Mucosa of descending colon (tissue), 3 donors: ENCODE results near the gene WNT3. TPM values are rescaled to one million over a fixed set of nuclear protein-coding genes. Genes with fewer than 3 reads are reported as not detected.

Source experiments
- ATAC-seq: fragments of 200-7000 bp; cut with Tn5 transposase; one replicate; pipeline ENCODE4 v1.9.1; 2020; ENCODE audit warnings: mild to moderate bottlenecking, moderate library complexity
- DNase-seq, 3 donors: peaks; one replicate each; pipeline ENCODE4 v3.0.0-alpha.2; 2020
- H3K36me3 ChIP-seq: fragments of 200-600 bp; one replicate; pipeline ENCODE4 v1.8.0; 2021; ENCODE audit warnings: low read depth, mild to moderate bottlenecking
- H3K4me1 ChIP-seq: fragments of 200-600 bp; one replicate; pipeline ENCODE4 v1.8.0; 2021; ENCODE audit warnings: low read depth, mild to moderate bottlenecking
- H3K4me3 ChIP-seq: fragments of 200-600 bp; one replicate; pipeline ENCODE4 v1.8.0; 2021; ENCODE audit warnings: mild to moderate bottlenecking
- H3K9me3 ChIP-seq: fragments of 200-600 bp; one replicate; pipeline ENCODE4 v1.8.0; 2021; ENCODE audit warnings: mild to moderate bottlenecking
- intact Hi-C, 2 donors: fragments of 100-400 bp; cut with DNase I in 1 of 2; cut with micrococcal nuclease in 1 of 2; formaldehyde crosslinking; loops; one replicate each; pipeline versions ENCODE4 v1.11.0 to v1.11.1; 2022; cut with DNase I, micrococcal nuclease
- total RNA-seq, 3 donors: library from RNA; stranded (reverse); fragmentation: NEBNext Ultra II Directional in 2 of 3; extraction: Animal tissue kit (Norgen Biotek cat#: 25700) in 2 of 3; gene quantifications; one replicate each; pipeline versions ENCODE4 v1.2.1 to v1.2.4, GENCODE V29; 2021 to 2023
- TF ChIP-seq, protein P1 (sequence below): fragments of 200-600 bp; IDR thresholded peaks from one replicate; pipeline ENCODE4 v1.8.0; 2022; ENCODE audit warnings: antibody characterized with exemption, mild to moderate bottlenecking
- donor health status: DM: no; HTN: no; CAD: no; lungs with moderate emphysema.
- donor health status: DM: no; HTN: no; CAD: no.
- donor health status: DM: no; HTN: yes; CAD: no.

WNT3 gene
- total RNA-seq, 3 donors from 2014 or later: 0.29 to 1.1 (median 0.41) TPM

DNA sequence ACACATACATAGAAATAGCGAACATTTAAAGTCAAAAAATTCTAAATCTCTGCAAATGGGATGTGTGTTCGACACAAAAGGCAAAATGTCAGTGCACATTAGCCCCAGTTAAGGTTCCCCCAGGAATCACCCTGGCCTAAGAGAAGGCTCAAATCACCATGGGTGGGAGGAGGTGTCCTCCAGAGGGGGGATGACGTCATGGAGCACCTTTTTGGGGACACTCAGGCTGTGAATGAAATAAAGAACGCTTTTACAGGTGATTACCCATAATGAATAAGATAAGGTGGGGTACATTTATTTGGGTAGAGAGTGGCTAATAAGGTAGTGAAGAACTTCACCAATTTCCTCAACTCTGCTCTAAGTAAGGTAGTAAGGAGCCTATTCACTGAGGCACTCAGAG is 26.4 kb downstream of the WNT3 start:
- DNase-seq (no peak), ATAC-seq (no peak)
- TF ChIP-seq, protein P1, sequence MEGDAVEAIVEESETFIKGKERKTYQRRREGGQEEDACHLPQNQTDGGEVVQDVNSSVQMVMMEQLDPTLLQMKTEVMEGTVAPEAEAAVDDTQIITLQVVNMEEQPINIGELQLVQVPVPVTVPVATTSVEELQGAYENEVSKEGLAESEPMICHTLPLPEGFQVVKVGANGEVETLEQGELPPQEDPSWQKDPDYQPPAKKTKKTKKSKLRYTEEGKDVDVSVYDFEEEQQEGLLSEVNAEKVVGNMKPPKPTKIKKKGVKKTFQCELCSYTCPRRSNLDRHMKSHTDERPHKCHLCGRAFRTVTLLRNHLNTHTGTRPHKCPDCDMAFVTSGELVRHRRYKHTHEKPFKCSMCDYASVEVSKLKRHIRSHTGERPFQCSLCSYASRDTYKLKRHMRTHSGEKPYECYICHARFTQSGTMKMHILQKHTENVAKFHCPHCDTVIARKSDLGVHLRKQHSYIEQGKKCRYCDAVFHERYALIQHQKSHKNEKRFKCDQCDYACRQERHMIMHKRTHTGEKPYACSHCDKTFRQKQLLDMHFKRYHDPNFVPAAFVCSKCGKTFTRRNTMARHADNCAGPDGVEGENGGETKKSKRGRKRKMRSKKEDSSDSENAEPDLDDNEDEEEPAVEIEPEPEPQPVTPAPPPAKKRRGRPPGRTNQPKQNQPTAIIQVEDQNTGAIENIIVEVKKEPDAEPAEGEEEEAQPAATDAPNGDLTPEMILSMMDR: no peak
- H3K4me1 ChIP-seq: no peaks in the 10 kb centered on the region
- intact Hi-C loops: no loop called here
- no peaks in the 10 kb centered on the region for H3K36me3 ChIP-seq
- H3K4me3 ChIP-seq: no peak overlapping the region
- H3K9me3 ChIP-seq: no peaks in the 10 kb centered on the region

DNA sequence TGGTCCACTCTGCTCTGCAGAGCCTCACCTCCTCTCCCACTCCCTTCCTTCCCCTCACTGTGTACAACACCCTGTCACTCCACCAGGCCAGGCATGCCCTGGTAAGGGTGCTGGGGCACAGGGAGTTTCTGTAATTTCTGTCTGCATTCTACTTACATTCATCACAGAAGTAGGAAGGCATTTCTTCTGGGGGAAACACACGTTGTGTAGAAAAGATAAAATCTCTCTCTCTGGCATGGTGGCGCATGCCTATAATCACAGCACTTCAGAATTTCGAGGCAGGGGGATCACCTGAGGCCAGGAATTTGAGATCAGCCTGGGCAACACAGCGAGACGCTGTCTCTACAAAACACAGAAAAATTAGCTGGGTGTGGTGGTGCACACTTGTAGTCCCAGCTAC is 27.0 kb downstream of the WNT3 start:
- TF ChIP-seq, protein P1: no peak
- no peak for DNase-seq
- no peaks in the 10 kb centered on the region for H3K4me1 ChIP-seq
- H3K9me3 ChIP-seq: no peaks in the 10 kb centered on the region
- H3K36me3 ChIP-seq: no peaks in the 10 kb centered on the region
- no peak overlapping the region for H3K4me3 ChIP-seq
- no peak for ATAC-seq
- intact Hi-C loops: no loop called here

DNA sequence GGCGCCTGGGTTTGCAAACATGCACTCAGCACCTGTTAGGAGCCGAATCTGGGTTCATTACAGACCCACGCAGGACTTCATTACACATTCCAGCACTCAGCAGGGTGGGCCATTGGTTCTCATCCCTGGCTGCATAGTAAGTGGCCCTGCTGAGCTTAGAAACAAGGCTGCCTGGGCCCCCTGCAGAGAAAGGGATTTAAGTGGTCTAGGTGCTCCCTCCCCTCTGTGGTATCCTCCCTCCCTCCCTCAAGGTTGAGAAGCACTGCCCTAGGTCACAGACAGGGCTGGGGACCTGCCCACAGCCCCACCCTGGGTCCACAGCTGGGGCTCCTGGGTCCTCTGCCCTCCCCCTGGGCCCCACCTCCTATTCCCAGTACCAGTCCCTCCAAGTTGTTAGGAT is 28.3 kb downstream of the WNT3 start:
- Histone ChIP-seq H3K4me1 (no peaks in the 10 kb centered on the region), H3K4me3 (no peak overlapping the region), H3K36me3 (no peaks in the 10 kb centered on the region), H3K9me3 (no peaks in the 10 kb centered on the region)
- DNase-seq (no peak), ATAC-seq (no peak)
- TF ChIP-seq, protein P1: no peak
- intact Hi-C loops: no loop called here

DNA sequence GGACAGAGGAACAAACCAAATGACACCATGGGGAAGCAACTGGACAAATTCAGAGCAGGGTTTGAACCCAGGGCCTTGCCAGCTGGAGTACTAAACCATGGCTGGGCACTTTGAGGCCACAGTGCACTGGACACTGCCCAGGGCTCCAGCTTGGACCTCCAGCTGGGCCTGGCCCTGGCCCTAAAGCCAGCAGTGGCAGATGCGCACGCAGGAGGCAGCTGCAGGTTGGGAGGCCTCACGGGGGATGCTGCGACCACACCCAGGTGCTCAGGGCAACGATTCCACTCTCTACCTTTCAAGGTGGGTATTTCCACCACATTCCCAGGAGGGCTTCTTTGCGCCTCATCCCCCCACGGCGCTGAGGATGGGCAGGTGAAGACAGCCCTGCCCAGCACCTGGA is 28.9 kb downstream of the WNT3 start:
- no peaks in the 10 kb centered on the region for H3K4me1 ChIP-seq
- no peak overlapping the region for H3K4me3 ChIP-seq
- no peak for DNase-seq
- no peaks in the 10 kb centered on the region for H3K36me3 ChIP-seq
- no peak for ATAC-seq
- no peaks in the 10 kb centered on the region for H3K9me3 ChIP-seq
- TF ChIP-seq, protein P1: no peak
- intact Hi-C loops: no loop called here

DNA sequence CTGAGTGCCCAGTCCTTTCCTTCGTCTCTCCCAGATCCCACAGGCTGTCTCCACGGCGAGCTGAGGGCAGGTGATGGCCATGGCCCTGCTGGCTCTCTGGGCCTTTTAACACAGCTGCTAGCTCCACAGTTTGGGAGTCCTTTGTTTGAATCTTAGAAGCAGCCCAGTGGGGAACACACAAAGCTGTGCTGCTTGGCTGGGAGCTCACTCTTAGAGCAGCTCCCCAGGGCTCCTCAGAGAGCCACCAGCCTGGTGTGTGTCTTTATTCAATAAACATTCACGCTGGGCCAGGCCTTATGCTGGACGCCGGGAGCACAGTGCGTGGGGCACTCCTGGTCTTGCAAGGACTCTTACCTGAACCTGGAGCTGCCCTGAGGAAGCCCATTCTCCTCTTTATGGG is 29.7 kb downstream of the WNT3 start:
- Histone ChIP-seq H3K9me3 (no peaks in the 10 kb centered on the region), H3K4me3 (no peak overlapping the region), H3K36me3 (no peaks in the 10 kb centered on the region), H3K4me1 (no peaks in the 10 kb centered on the region)
- no peak for ATAC-seq
- TF ChIP-seq, protein P1: no peak
- DNase-seq: no peak
- intact Hi-C loops: no loop called here

DNA sequence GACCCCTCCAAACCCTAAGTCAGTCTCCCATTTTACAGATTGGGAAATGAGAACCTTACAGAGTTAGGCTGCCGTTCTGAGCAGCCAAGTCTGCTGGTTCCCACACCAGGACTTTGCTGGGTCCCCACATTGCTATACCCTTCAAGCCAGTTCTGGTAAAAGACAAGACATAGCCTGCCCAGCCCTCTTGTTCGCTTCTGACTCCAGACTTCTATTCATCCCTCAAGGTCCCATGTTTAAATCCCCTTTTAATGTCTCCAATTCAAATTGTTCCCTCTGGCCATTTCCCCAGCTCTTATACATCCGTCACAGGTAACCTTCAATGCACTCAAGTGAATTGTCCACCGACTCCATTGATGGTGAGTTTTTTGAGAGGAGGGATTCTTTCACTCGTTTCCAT is 30.2 kb downstream of the WNT3 start:
- intact Hi-C loops: no loop called here
- TF ChIP-seq, protein P1: no peak
- DNase-seq (no peak), ATAC-seq (no peak)
- H3K4me3 ChIP-seq: no peak overlapping the region
- no peaks in the 10 kb centered on the region for H3K36me3 ChIP-seq
- H3K9me3 ChIP-seq: no peaks in the 10 kb centered on the region
- H3K4me1 ChIP-seq: peaks cover 3% of the 10 kb centered on the region
